Mesodermal cell (in vitro differentiated cells): ENCODE data around the gene ADAM29.
"Not testable (repeated sequence)": the region's sequence is repeated elsewhere in the genome, so short reads cannot be mapped to it uniquely, and the experiment has no call there.

Source experiments
- H3K27ac ChIP-seq: 2 replicates; pipeline ENCODE4 v1.7.0; 2013; ENCODE audit warnings: mild to moderate bottlenecking, low read depth, low read length, moderate library complexity; ENCODE audit not compliant: severe bottlenecking
- H3K36me3 ChIP-seq: 2 replicates; pipeline ENCODE4 v1.7.1; 2013; ENCODE audit warnings: mild to moderate bottlenecking, low read length, moderate library complexity; ENCODE audit not compliant: control insufficient read depth, insufficient read depth
- H3K4me1 ChIP-seq: one replicate; pipeline ENCODE4 v1.7.1; 2013; ENCODE audit warnings: mild to moderate bottlenecking, low read length; ENCODE audit not compliant: insufficient read depth, control insufficient read depth, poor library complexity, severe bottlenecking
- H3K4me3 ChIP-seq: 2 replicates; pipeline ENCODE4 v1.7.0; 2013; ENCODE audit warnings: low read length, control low read depth, mild to moderate bottlenecking; ENCODE audit not compliant: insufficient read depth, poor library complexity, severe bottlenecking; ENCODE audit errors: extremely low read depth
- H3K9me3 ChIP-seq: 2 replicates; pipeline ENCODE4 v1.7.1; 2013; ENCODE audit warnings: mild to moderate bottlenecking, low read length, moderate library complexity; ENCODE audit not compliant: control insufficient read depth
- WGBS, 2 experiments: methylation state at CpG; one replicate each; pipeline ENCODE4 v1.1.5; 2013; ENCODE audit warnings: missing lambda C conversion rate in 2 of 2; ENCODE audit not compliant: insufficient coverage in 2 of 2; 5-methylcytosine and 5-hydroxymethylcytosine counted together

Gene ADAM29

GRCh38 chr4:175019447-175019846, 101.3 kb downstream of the ADAM29 start:
- 96 to 97% methylated on average over 12 to 15 of the region's 20 CpGs for WGBS, 2 experiments
- H3K9me3 ChIP-seq, H3K4me1 ChIP-seq, H3K36me3 ChIP-seq, H3K4me3 ChIP-seq, H3K27ac ChIP-seq: not testable (repeated sequence)
